Neuron (in vitro differentiated cells): ENCODE data around the gene MAGED4.
"Not testable (repeated sequence)": the region's sequence is repeated elsewhere in the genome, so short reads cannot be mapped to it uniquely, and the experiment has no call there.

Source experiments
- H2AFZ ChIP-seq: one replicate; pipeline ENCODE4 v1.6.1; 2013; ENCODE audit warnings: low read depth, mild to moderate bottlenecking, inconsistent platforms, low read length, moderate library complexity
- H3K27me3 ChIP-seq: one replicate; pipeline ENCODE4 v1.6.1; 2013; ENCODE audit warnings: low read length; ENCODE audit not compliant: insufficient read depth
- H3K36me3 ChIP-seq: one replicate; pipeline ENCODE4 v1.6.1; 2013; ENCODE audit warnings: low read length; ENCODE audit not compliant: insufficient read depth
- H3K4me1 ChIP-seq: one replicate; pipeline ENCODE4 v1.6.1; 2013; ENCODE audit warnings: low read length; ENCODE audit not compliant: insufficient read depth
- H3K4me3 ChIP-seq: 2 replicates; pipeline ENCODE4 v1.5.1; 2013; ENCODE audit warnings: mild to moderate bottlenecking, low read length, moderate library complexity
- H3K9me3 ChIP-seq: one replicate; pipeline ENCODE4 v1.6.1; 2013; ENCODE audit warnings: low read length

MAGED4 gene, protein sequence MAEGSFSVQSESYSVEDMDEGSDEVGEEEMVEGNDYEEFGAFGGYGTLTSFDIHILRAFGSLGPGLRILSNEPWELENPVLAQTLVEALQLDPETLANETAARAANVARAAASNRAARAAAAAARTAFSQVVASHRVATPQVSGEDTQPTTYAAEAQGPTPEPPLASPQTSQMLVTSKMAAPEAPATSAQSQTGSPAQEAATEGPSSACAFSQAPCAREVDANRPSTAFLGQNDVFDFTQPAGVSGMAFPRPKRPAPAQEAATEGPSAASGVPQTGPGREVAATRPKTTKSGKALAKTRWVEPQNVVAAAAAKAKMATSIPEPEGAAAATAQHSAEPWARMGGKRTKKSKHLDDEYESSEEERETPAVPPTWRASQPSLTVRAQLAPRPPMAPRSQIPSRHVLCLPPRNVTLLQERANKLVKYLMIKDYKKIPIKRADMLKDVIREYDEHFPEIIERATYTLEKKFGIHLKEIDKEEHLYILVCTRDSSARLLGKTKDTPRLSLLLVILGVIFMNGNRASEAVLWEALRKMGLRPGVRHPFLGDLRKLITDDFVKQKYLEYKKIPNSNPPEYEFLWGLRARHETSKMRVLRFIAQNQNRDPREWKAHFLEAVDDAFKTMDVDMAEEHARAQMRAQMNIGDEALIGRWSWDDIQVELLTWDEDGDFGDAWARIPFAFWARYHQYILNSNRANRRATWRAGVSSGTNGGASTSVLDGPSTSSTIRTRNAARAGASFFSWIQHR

DNA sequence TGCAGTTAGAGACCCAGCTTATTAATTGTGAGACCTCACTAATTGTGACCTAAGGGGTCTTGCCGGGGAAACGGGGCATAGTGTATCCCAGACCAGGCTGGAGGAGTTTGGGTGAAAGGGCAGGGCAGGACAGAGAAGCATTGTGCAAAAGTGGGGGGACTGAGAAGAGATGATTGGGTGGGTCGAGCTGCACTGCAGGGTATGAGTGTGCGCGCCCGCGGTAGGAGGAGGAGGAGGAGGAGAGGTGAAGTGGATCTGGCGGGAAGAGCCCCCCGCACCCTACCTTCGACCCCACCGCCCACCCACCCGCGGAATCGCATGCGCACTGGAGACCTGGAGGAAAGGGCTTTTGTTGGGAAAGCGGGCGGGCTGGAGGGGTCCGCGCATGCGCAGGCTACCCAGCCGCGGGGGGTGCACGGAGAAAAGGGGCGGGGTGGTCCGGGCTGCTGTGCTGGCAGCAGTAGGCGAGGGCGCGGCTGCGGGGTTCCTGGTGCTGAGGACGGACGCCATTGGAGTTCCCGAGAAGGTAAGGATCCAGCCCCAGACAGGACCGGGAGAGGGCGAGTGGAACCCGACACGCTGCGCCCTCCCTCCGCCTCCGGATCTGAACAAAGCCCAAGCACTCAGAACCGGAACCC lies at the start of gene MAGED4:
Gene MAGED4 (plus strand): TSS at position 449 of the 638 bp plus-strand sequence. CDS start 1,035 bp downstream, outside the sequence.
- H3K27me3 ChIP-seq, H3K4me3 ChIP-seq, H3K9me3 ChIP-seq, H3K36me3 ChIP-seq, H3K4me1 ChIP-seq, H2AFZ ChIP-seq: not testable (repeated sequence)

GRCh38 chrX:52138830-52139544 lies 45.7 kb upstream of the MAGED4 start:
- H3K36me3 ChIP-seq: no peaks in the 10 kb centered on the region
- no peak overlapping the region for H2AFZ ChIP-seq
- H3K9me3 ChIP-seq: no peaks in the 10 kb centered on the region
- H3K4me3 ChIP-seq: no peak overlapping the region
- no peaks in the 10 kb centered on the region for H3K4me1 ChIP-seq
- H3K27me3 ChIP-seq: no peaks in the 10 kb centered on the region

DNA sequence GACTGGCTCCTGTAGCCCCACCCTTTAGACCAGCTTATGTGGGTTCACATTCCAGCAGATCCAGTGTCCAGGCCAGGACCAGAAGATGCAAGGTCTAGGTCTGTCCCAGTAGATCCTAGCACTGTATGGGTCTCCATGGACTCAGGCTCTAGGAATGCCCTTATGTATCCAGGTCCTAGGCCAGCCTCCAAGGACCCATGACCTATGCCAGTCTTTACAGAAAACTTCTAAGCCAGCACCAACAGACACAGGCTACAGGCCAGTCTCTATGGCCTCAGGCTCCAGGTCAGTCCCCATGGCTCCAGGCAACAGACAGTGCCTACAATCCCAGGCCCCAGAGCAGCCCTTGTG lies 45.2 kb upstream of the MAGED4 start:
- H3K4me1 ChIP-seq: no peaks in the 10 kb centered on the region
- no peaks in the 10 kb centered on the region for H3K27me3 ChIP-seq
- no peaks in the 10 kb centered on the region for H3K36me3 ChIP-seq
- no peak overlapping the region for H3K4me3 ChIP-seq
- H2AFZ ChIP-seq: no peak overlapping the region
- no peaks in the 10 kb centered on the region for H3K9me3 ChIP-seq

- Histone ChIP-seq H3K4me3 (no peak overlapping the region), H3K36me3 (no peaks in the 10 kb centered on the region), H3K4me1 (no peaks in the 10 kb centered on the region), H3K27me3 (no peaks in the 10 kb centered on the region), H3K9me3 (no peaks in the 10 kb centered on the region), H2AFZ (no peak overlapping the region)
These were observed 44.7 kb upstream of the MAGED4 start for GRCh38 chrX:52140020-52140419.

DNA sequence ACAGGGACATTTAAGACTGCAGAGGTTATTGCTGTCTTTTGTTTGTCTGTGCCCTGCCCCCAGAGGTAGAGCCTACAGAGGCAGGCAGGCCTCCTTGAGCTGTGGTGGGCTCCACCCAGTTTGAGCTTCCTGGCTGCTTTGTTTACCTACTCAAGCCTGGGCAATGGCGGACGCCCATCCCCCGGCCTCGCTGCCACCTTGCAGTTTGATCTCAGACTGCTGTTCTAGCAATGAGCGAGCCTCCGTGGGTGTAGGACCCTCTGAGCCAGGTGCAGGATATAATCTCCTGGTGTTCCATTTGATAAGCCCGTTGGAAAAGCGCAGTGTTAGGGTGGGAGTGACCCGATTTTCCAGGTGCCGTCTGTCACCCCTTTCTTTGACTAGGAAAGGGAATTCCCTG lies 34.0 kb upstream of the MAGED4 start:
- H3K4me1 ChIP-seq, H3K27me3 ChIP-seq, H2AFZ ChIP-seq, H3K36me3 ChIP-seq, H3K9me3 ChIP-seq, H3K4me3 ChIP-seq: not testable (repeated sequence)

DNA sequence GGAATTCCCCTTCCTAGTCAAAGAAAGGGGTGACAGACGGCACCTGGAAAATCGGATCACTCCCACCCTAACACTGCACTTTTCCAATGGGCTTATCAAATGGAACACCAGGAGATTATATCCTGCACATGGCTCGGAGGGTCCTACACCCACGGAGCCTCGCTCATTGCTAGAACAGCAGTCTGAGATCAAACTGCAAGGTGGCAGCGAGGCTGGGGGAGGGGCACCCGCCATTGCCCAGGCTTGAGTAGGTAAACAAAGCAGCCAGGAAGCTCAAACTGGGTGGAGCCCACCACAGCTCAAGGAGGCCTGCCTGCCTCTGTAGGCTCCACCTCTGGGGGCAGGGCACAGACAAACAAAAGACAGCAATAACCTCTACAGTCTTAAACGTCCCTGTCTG lies 24.5 kb upstream of the MAGED4 start:
- H2AFZ ChIP-seq, H3K36me3 ChIP-seq, H3K27me3 ChIP-seq, H3K4me3 ChIP-seq, H3K4me1 ChIP-seq, H3K9me3 ChIP-seq: not testable (repeated sequence)

DNA sequence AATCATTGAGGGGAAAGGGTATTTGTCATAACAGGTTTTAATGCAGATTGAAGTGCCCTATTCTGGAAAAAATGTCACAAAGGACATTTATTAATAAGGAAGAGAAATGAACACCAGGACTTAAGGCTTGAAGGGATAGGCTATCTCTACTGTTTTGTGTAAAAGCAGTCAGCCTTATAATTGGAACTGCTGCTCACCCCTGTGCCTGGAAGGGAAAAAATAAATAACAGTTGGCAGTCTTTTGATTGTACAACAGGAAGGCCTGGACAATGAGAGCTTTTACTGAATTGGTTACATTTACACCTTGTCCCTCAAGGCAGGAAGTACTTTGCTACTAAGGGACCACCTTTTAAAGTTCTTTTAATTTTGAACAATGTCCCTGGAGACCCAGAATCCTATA lies 17.8 kb upstream of the MAGED4 start:
- H2AFZ ChIP-seq: no peak overlapping the region
- H3K36me3 ChIP-seq: no peaks in the 10 kb centered on the region
- no peak overlapping the region for H3K4me3 ChIP-seq
- H3K27me3 ChIP-seq: peaks cover 3% of the 10 kb centered on the region
- no peaks in the 10 kb centered on the region for H3K9me3 ChIP-seq
- H3K4me1 ChIP-seq: no peaks in the 10 kb centered on the region

DNA sequence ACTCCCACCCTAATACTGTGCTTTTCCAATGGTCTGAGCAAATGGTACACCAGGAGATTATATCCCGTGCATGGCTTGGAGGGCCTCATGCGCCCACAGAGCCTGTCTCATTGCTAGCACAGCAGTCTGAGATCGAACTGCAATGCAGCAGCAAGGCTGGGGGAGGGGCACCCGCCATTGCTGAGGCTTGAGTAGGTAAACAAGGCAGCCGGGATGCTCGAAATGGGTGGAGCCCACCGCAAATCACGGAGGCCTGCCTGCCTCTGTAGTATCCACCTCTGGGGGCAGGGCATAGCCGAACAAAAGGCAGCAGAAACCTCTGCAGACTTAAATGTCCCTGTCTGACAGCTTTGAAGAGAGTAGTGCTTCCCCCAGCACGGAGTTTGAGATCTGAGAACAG lies 13.6 kb upstream of the MAGED4 start:
- not testable (repeated sequence) for H3K36me3 ChIP-seq, H3K27me3 ChIP-seq, H3K4me1 ChIP-seq, H2AFZ ChIP-seq, H3K4me3 ChIP-seq, H3K9me3 ChIP-seq

GRCh38 chrX:52185078-52185453 lies 378 bp downstream of the MAGED4 start:
- H3K9me3 ChIP-seq, H3K4me3 ChIP-seq, H3K4me1 ChIP-seq, H2AFZ ChIP-seq, H3K27me3 ChIP-seq, H3K36me3 ChIP-seq: not testable (repeated sequence)

- H3K9me3 ChIP-seq, H3K4me3 ChIP-seq, H2AFZ ChIP-seq, H3K36me3 ChIP-seq, H3K27me3 ChIP-seq, H3K4me1 ChIP-seq: not testable (repeated sequence)
These were observed 26.7 kb downstream of the MAGED4 start for GRCh38 chrX:52211405-52211804.

DNA sequence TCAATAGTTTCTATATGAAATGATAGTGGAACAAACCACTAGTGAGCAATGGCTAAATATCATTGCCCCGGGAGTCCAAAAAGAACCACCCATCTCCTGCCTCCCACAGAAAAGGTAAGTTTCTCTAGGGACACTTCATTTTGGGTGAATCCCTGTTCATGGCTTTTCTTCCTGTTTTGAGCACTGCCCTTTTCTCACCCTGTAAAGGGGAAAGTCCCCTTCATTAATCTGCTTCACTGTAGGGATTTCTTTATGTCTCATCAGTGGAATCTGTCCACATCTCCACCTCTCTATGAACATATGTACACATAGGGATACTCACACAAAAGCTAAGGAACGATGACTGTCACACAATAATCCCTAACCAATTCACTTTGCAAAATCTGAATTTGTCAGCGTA lies 28.6 kb downstream of the MAGED4 start:
- Histone ChIP-seq H3K4me1 (no peaks in the 10 kb centered on the region), H3K4me3 (no peak overlapping the region), H3K9me3 (no peaks in the 10 kb centered on the region), H3K36me3 (no peaks in the 10 kb centered on the region), H2AFZ (no peak overlapping the region), H3K27me3 (no peaks in the 10 kb centered on the region)

DNA sequence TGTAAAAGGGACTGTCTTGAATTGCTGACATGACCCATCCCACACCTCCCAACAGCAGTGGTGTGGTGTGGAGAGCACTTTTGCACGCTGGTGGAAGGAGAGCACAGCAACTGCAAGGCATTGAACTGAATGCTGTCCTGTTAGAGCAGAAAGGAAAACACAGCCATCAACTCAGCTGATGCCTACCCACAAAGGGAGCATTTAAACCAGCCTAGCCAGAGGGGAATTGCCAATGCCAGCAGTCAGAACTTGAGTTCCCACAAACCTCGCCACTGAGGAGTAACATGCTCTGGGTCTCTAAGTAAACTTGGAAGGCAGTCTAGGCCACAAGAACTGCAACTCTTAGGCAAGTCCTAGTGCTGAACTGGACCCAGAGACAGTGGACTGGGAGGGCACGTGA lies 31.9 kb downstream of the MAGED4 start:
- Histone ChIP-seq H3K4me3 (no peak overlapping the region), H3K9me3 (no peaks in the 10 kb centered on the region), H3K36me3 (no peaks in the 10 kb centered on the region), H3K4me1 (no peaks in the 10 kb centered on the region), H2AFZ (no peak overlapping the region), H3K27me3 (no peaks in the 10 kb centered on the region)

DNA sequence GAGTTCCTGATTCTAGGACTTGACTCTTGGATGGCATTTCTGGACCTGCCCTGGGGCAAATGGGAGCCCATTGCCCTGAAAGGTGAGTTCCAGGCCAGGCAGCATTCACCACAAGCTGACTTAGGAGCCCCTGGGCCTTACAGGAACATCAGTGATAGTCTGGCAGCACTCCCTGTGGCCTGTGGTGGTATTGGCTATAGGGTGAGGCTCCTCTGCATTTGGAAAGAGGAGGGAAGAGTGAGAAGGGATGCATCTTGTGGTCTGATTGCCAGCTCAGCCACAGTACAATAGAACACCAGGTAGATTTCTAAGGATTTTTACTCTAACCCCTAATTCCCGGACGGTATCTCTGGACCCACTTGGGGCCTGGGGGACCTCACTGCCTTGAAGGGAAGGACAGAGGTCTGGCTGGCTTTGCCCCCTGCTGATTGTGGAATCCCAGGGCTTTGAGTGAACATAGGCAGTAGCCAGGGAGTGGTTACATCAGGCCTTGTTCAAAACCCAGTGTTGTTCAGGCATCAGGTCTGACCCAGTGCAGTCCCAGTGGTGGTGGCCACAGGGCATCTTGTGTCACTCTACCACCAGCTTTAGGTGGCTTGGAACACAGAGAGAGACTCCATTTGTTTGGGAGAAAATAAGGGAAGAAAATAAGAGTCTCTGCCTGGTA lies 32.9 kb downstream of the MAGED4 start:
- Histone ChIP-seq H3K36me3 (no peaks in the 10 kb centered on the region), H2AFZ (no peak overlapping the region), H3K4me1 (no peaks in the 10 kb centered on the region), H3K9me3 (no peaks in the 10 kb centered on the region), H3K27me3 (no peaks in the 10 kb centered on the region), H3K4me3 (no peak overlapping the region)
